ENCODE results near the gene ARF6. TPM values are rescaled to one million over a fixed set of nuclear protein-coding genes. Genes with fewer than 3 reads are reported as not detected.
"Not testable (repeated sequence)": the region's sequence is repeated elsewhere in the genome, so short reads cannot be mapped to it uniquely, and the experiment has no call there.

ARF6 gene
- total and polyA plus RNA-seq, 10 of the 15 experiments (the other 5 are each of a cell fraction or from before 2014, with no cell fraction given), result 46.8 to 128 (median 71.9) TPM

- H3K27ac ChIP-seq (ENCODE audit: control insufficient read depth, insufficient read depth), result no peak overlapping the region
- in situ Hi-C loops (cut with MboI) (no loop called here), intact Hi-C loops (cut with micrococcal nuclease; ENCODE audit: unreplicated experiment) (no loop called here)
- ChIA-PET CTCF (no interaction called here), POLR2A (interaction anchor here (1.8 kb wide), 1 partner anchor 31 kb away, joined by 6 read pairs; no protein-coding TSS in a partner anchor), RAD21 (ENCODE audit: unreplicated experiment) (no interaction called here), SMC1A (ENCODE audit: uncharacterized antibody, unreplicated experiment) (interaction anchor here (1.7 kb wide), 1 partner anchor 11 kb away, joined by 4 read pairs; no protein-coding TSS in a partner anchor)
- 100% methylated on average over 1 of the region's 1 CpG for WGBS (ENCODE audit: insufficient coverage, insufficient replicate concordance, low lambda C conversion rate, missing lambda C conversion rate)
- no peaks in the 10 kb centered on the region for H4K20me1 ChIP-seq (ENCODE audit: control insufficient read depth, insufficient read depth)
- H3K9me3 ChIP-seq (replicated peaks; ENCODE audit: control insufficient read depth, insufficient read depth, low read length), result no peaks in the 10 kb centered on the region
- no peak overlapping the region for H2AFZ ChIP-seq (ENCODE audit: control insufficient read depth, low read depth, low read length)
- H3K9ac ChIP-seq (ENCODE audit: control insufficient read depth, insufficient read depth, low read length), result no peak overlapping the region
- no peaks in the 10 kb centered on the region for H3K36me3 ChIP-seq (ENCODE audit: control insufficient read depth in 2 of 2, insufficient read depth in 2 of 2, low read length in 1 of 2)
- peaks cover 38% of the 10 kb centered on the region for H3K79me2 ChIP-seq (ENCODE audit: control insufficient read depth, insufficient read depth, low read length)
- no peaks in the 10 kb centered on the region for H3K27me3 ChIP-seq (replicated peaks in 1 of 2; ENCODE audit: control insufficient read depth in 2 of 2, insufficient read depth in 2 of 2, low read length in 1 of 2)
- TF ChIP-seq NR2C1 (IDR thresholded peaks at IDR 0.05) (no peak), PRDM15 (CRISPR knock-in tag; IDR thresholded peaks at IDR 0.05) (no peak), ATF7 (IDR thresholded peaks at IDR 0.05; ENCODE audit: low read depth) (no peak), HDAC6 (IDR thresholded peaks at IDR 0.05; ENCODE audit: unreplicated experiment) (no peak), YY1 (IDR thresholded peaks at IDR 0.05; ENCODE audit: low read depth, low read length) (no peak), CHD1 (IDR thresholded peaks at IDR 0.05; ENCODE audit: low read depth, low read length) (no peak)
- TF ChIP-seq, protein P1, sequence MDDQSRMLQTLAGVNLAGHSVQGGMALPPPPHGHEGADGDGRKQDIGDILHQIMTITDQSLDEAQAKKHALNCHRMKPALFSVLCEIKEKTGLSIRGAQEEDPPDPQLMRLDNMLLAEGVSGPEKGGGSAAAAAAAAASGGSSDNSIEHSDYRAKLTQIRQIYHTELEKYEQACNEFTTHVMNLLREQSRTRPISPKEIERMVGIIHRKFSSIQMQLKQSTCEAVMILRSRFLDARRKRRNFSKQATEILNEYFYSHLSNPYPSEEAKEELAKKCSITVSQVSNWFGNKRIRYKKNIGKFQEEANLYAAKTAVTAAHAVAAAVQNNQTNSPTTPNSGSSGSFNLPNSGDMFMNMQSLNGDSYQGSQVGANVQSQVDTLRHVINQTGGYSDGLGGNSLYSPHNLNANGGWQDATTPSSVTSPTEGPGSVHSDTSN (IDR thresholded peaks at IDR 0.05; ENCODE audit: insufficient replicate concordance, low read depth, low read length), result no peak
- H3K4me1 ChIP-seq (ENCODE audit: control insufficient read depth, insufficient read depth, low read length), result no peaks in the 10 kb centered on the region
- no TSS peak for BruUV-seq (replicated peaks)
- DNase-seq (ENCODE audit: low read depth, low spot score) (no peak), FAIRE-seq (no peak), ATAC-seq (no peak)
- no peak overlapping the region for H3K4me2 ChIP-seq (ENCODE audit: control insufficient read depth, insufficient read depth)
- no peak overlapping the region for H3K4me3 ChIP-seq
These were observed 8.1 kb downstream of the ARF6 start for GRCh38 chr14:49900973-49901372.

DNA sequence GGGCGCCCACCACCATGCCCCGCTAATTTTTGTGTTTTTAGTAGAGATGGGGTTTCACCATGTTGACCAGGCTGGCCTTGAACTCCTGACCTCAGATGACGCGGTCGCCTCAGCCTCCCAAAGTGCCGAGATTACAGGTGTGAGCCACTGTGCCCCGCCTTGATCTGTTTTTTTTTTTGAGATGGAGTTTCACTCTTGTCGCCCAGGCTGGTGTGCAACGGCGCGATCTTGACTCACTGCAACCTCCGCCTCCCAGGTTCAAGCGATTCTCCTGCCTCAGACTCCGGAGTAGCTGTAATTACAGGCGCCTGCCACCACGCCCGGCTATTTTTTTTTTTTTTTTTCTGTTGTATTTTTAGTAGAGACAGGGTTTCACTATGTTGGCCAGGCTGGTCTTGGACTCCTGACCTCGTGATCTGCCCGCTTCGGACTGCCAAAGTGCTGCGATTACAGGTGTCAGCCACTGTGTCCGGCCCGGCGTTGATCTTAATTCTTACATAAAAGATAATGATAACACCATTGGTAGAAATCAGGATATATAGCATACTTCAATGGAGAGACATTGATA, 9.9 kb downstream of the ARF6 start:
- POLR2A ChIA-PET; H3K27ac ChIP-seq (ENCODE audit: control insufficient read depth, insufficient read depth); H3K4me2 ChIP-seq (ENCODE audit: control insufficient read depth, insufficient read depth); H3K9me3 ChIP-seq (replicated peaks; ENCODE audit: control insufficient read depth, insufficient read depth, low read length); H3K27me3 ChIP-seq (replicated peaks in 1 of 2; ENCODE audit: control insufficient read depth in 2 of 2, insufficient read depth in 2 of 2, low read length in 1 of 2); BruUV-seq (replicated peaks); DNase-seq (ENCODE audit: low read depth, low spot score); H4K20me1 ChIP-seq (ENCODE audit: control insufficient read depth, insufficient read depth); H3K4me3 ChIP-seq; in situ Hi-C loops (cut with MboI); H2AFZ ChIP-seq (ENCODE audit: control insufficient read depth, low read depth, low read length); ATAC-seq; intact Hi-C loops (cut with micrococcal nuclease; ENCODE audit: unreplicated experiment); H3K36me3 ChIP-seq (ENCODE audit: control insufficient read depth in 2 of 2, insufficient read depth in 2 of 2, low read length in 1 of 2); H3K9ac ChIP-seq (ENCODE audit: control insufficient read depth, insufficient read depth, low read length); FAIRE-seq; RAD21 ChIA-PET (ENCODE audit: unreplicated experiment); H3K4me1 ChIP-seq (ENCODE audit: control insufficient read depth, insufficient read depth, low read length): not testable (repeated sequence)
- H3K79me2 ChIP-seq (ENCODE audit: control insufficient read depth, insufficient read depth, low read length), result peaks cover 20% of the 10 kb centered on the region
- WGBS (ENCODE audit: insufficient coverage, insufficient replicate concordance, low lambda C conversion rate, missing lambda C conversion rate), result 87% methylated on average over 21 of the region's 24 CpGs
- CTCF ChIA-PET, result interaction anchor here (0.7 kb wide), 1 partner anchor 17 kb away, joined by 6 read pairs; no protein-coding TSS in a partner anchor
- SMC1A ChIA-PET (ENCODE audit: uncharacterized antibody, unreplicated experiment), result interaction anchor here (0.6 to 1.7 kb wide), 2 partner anchors 9 to 223 kb away, joined by 3 to 4 read pairs; no protein-coding TSS in a partner anchor
